DMS 273 treated with DMSO at 0.1 percent for 48 hours (cell line): Measurements from ENCODE around the gene MRC2.

Experiments used
- DNase-seq: peaks from one replicate; lab custom pipeline; 2025; lab: John Stamatoyannopoulos, UW

MRC2 gene

GRCh38 chr17:62723842-62724241 lies 96.4 kb downstream of the MRC2 start:
- no peak for DNase-seq

GRCh38 chr17:62724398-62725146 lies 97.1 kb downstream of the MRC2 start:
- DNase-seq, result no peak

- DNase-seq, result no peak
Measured at GRCh38 chr17:62725791-62726249, 98.3 kb downstream of the MRC2 start.

- no peak for DNase-seq
Measured at GRCh38 chr17:62727916-62728672, 100.6 kb downstream of the MRC2 start.

- no peak for DNase-seq
Measured at GRCh38 chr17:62732125-62732524, 104.7 kb downstream of the MRC2 start.

- DNase-seq, result no peak
Measured at GRCh38 chr17:62735044-62735651, 107.7 kb downstream of the MRC2 start.

GRCh38 chr17:62737513-62737912 lies 110.0 kb downstream of the MRC2 start:
- no peak for DNase-seq

- DNase-seq, result no peak
Measured at GRCh38 chr17:62738281-62738680, 110.8 kb downstream of the MRC2 start.

GRCh38 chr17:62739645-62740388 lies 112.3 kb downstream of the MRC2 start:
- no peak for DNase-seq

GRCh38 chr17:62741290-62741689 lies 113.8 kb downstream of the MRC2 start:
- DNase-seq, result no peak
